Subcutaneous abdominal adipose tissue (tissue), 5 donors: Measurements from ENCODE around the gene PARD3B.

Experiments
- H3K27ac ChIP-seq: one replicate; pipeline ENCODE4 v1.7.0; 2013; ENCODE audit warnings: low read depth, mild to moderate bottlenecking, inconsistent platforms, low read length, moderate library complexity
- H3K27me3 ChIP-seq, 5 donors: one replicate each; pipeline ENCODE4 v1.7.0; 2013; ENCODE audit warnings: low read length in 5 of 5, inconsistent platforms in 1 of 5; ENCODE audit not compliant: control insufficient read depth in 5 of 5, insufficient read depth in 4 of 5
- H3K36me3 ChIP-seq, 5 donors: one replicate each; pipeline ENCODE4 v1.7.0; 2013; ENCODE audit warnings: low read length in 5 of 5; ENCODE audit not compliant: control insufficient read depth in 5 of 5, insufficient read depth in 5 of 5
- H3K4me1 ChIP-seq, 5 donors: one replicate each; pipeline ENCODE4 v1.7.0; 2013; ENCODE audit warnings: low read length in 5 of 5, mild to moderate bottlenecking in 3 of 5, moderate library complexity in 1 of 5; ENCODE audit not compliant: control insufficient read depth in 5 of 5, insufficient read depth in 5 of 5
- H3K4me3 ChIP-seq, 5 donors: one replicate each; pipeline ENCODE4 v1.7.0; 2013; ENCODE audit warnings: low read length in 5 of 5, low read depth in 1 of 5
- H3K9ac ChIP-seq, 5 donors: one replicate each; pipeline ENCODE4 v1.7.0; 2013; ENCODE audit warnings: low read length in 5 of 5, mild to moderate bottlenecking in 4 of 5, moderate library complexity in 3 of 5
- H3K9me3 ChIP-seq, 5 donors: one replicate each; pipeline ENCODE4 v1.7.0; 2013; ENCODE audit warnings: low read length in 5 of 5; ENCODE audit not compliant: control insufficient read depth in 5 of 5
- donor health status: healthy.
- donor health status: healthy.
- donor health status: healthy.
- donor health status: healthy.
- donor health status: healthy.

The PARD3B gene

GRCh38 chr2:205288686-205289085 is 743.4 kb downstream of the PARD3B start:
- H3K9me3 ChIP-seq, result no peaks in the 10 kb centered on the region

GRCh38 chr2:205290299-205290698 is 745.0 kb downstream of the PARD3B start:
- no peak overlapping the region for H3K9ac ChIP-seq
- no peak overlapping the region for H3K27ac ChIP-seq
- no peaks in the 10 kb centered on the region for H3K4me1 ChIP-seq
- no peaks in the 10 kb centered on the region for H3K36me3 ChIP-seq
- H3K9me3 ChIP-seq, result no peaks in the 10 kb centered on the region
- H3K4me3 ChIP-seq, result no peak overlapping the region
- H3K27me3 ChIP-seq, result no peaks in the 10 kb centered on the region

More at GRCh38 chr2:205288686-205289085, 743.4 kb downstream of the PARD3B start:
- Histone ChIP-seq H3K27me3 (no peaks in the 10 kb centered on the region), H3K27ac (no peak overlapping the region), H3K36me3 (no peaks in the 10 kb centered on the region), H3K9ac (no peak overlapping the region), H3K4me1 (no peaks in the 10 kb centered on the region), H3K4me3 (no peak overlapping the region)

DNA sequence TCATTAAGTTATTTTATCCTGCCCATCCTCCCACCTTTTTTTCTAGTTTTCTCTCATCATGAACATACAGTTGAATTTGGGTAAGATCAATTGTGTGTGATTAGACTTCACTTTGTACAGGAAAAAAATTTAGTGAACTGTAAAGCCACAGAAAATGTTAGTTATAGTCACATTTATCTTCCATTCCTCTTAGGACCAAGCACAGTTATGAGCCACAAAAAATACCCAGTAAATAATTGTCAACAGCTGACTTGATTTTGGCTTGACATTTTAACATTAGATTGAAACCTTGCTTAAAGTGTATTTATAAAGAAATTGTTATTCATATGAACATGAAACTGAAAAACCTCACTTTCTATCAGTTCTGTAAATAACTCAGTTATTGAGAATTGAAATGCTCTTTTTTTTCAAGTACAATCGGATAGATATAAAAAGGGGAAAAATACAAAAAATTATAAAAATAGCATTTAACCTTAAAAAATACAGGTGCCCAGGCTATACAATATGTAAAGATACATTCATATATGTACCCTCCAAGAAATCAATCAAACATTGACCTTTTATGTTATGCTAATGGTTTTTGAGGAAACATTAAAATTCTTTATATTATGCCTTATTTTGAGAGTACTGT is 747.5 kb downstream of the PARD3B start:
- Histone ChIP-seq H3K27ac (no peak overlapping the region), H3K27me3 (no peaks in the 10 kb centered on the region), H3K4me1 (no peaks in the 10 kb centered on the region), H3K9me3 (no peaks in the 10 kb centered on the region), H3K9ac (no peak overlapping the region), H3K36me3 (no peaks in the 10 kb centered on the region), H3K4me3 (no peak overlapping the region)

DNA sequence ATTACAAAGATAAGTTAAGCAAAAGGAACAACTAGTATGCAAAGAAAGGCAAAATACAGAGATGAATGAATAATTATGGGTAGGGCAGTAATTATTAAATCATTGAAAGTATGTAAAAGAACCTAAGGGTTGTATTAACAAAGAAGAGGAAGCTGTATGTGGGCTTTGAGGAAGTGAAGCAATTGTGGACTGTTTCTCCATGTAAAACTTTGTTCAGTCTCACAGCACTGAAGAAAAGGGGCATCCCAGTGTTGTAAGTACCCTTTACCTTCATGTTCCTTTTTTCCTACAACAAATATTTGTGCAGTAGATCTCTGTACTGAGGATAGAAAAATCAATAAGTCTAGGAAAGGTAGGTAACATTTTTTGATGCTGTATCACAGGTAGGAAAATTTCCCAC is 748.3 kb downstream of the PARD3B start:
- no peak overlapping the region for H3K4me3 ChIP-seq
- no peak overlapping the region for H3K9ac ChIP-seq
- H3K9me3 ChIP-seq, result no peaks in the 10 kb centered on the region
- H3K36me3 ChIP-seq, result no peaks in the 10 kb centered on the region
- H3K4me1 ChIP-seq, result no peaks in the 10 kb centered on the region
- H3K27me3 ChIP-seq, result no peaks in the 10 kb centered on the region
- no peak overlapping the region for H3K27ac ChIP-seq

DNA sequence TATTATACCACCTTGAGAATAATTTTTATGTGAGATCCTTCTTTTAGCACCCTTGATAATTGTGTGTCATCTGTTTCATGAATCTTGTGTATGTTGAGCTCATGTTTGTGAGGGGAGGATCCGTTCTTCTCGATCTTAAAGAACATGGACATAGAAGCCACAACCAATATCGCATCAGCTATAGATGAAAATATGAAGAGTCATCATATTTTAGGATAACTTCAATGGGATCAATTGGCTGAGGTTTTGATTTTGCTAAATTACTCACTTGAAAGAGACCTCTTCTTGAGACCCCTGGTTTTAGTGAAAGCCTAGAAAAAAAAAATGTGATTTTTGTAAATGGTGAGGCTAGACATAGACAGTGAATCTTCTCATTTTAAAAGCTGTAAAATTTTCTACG is 751.7 kb downstream of the PARD3B start:
- no peaks in the 10 kb centered on the region for H3K27me3 ChIP-seq
- H3K9me3 ChIP-seq, result no peaks in the 10 kb centered on the region
- no peak overlapping the region for H3K9ac ChIP-seq
- no peak overlapping the region for H3K27ac ChIP-seq
- no peaks in the 10 kb centered on the region for H3K4me1 ChIP-seq
- H3K4me3 ChIP-seq, result no peak overlapping the region
- H3K36me3 ChIP-seq, result peaks cover 0 to 3% (median 0%) of the 10 kb centered on the region in 5 donors

DNA sequence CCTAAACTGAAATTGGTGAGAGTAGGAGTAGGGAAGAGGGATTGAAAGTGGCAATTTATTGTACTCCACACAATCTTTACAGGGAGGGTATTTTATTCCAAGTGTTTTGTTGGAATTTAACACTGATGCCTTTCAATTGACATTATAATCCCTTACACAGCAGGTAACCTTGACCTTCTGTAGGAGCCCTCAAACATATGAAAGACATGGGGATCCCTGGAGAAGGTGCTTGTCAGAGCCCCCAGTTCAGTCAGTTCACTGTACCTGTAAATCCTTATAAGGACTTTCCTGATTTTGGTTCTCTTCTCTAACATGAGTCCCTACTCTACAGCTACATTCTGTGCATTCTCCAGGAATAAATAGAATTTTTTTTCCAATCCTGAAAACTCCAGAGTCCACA is 752.1 kb downstream of the PARD3B start:
- H3K9me3 ChIP-seq, result no peaks in the 10 kb centered on the region
- H3K4me1 ChIP-seq, result no peaks in the 10 kb centered on the region
- no peak overlapping the region for H3K9ac ChIP-seq
- no peaks in the 10 kb centered on the region for H3K27me3 ChIP-seq
- no peak overlapping the region for H3K4me3 ChIP-seq
- H3K27ac ChIP-seq, result no peak overlapping the region
- peaks cover 0 to 5% (median 2%) of the 10 kb centered on the region in 5 donors for H3K36me3 ChIP-seq

GRCh38 chr2:205297846-205298245 is 752.6 kb downstream of the PARD3B start:
- Histone ChIP-seq H3K4me3 (no peak overlapping the region), H3K4me1 (no peaks in the 10 kb centered on the region)

GRCh38 chr2:205311201-205311600 is 765.9 kb downstream of the PARD3B start:
- Histone ChIP-seq H3K9ac (no peak overlapping the region), H3K9me3 (no peaks in the 10 kb centered on the region), H3K27me3 (no peaks in the 10 kb centered on the region), H3K4me1 (peaks cover 0 to 10% (median 0%) of the 10 kb centered on the region in 5 donors), H3K36me3 (no peaks in the 10 kb centered on the region), H3K27ac (no peak overlapping the region), H3K4me3 (no peak overlapping the region)

More at GRCh38 chr2:205297846-205298245, 752.6 kb downstream of the PARD3B start:
- Histone ChIP-seq H3K36me3 (peaks cover 0 to 9% (median 5%) of the 10 kb centered on the region in 5 donors), H3K9me3 (no peaks in the 10 kb centered on the region), H3K27ac (no peak overlapping the region), H3K27me3 (no peaks in the 10 kb centered on the region), H3K9ac (no peak overlapping the region)

DNA sequence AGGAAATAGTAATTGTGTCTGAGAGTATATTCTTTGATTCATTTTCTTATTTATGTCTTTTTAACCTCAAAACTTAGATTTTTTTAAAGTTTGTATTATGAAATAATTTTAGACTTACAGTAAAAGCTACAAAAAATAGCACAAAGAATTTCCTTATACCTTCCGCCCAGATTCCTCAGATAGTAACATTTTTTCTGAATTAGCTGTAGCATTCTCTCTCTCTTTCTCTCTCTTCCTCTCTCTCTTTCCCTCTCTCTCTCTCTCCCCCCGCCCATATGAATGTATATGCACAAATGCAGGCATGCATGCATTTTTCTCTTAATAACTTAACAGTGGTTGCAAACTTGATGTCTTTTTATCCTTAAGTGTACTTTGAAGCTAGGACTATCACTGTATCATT is 776.0 kb downstream of the PARD3B start:
- H3K9me3 ChIP-seq, result no peaks in the 10 kb centered on the region
- no peak overlapping the region for H3K4me3 ChIP-seq
- no peak overlapping the region for H3K27ac ChIP-seq
- no peaks in the 10 kb centered on the region for H3K27me3 ChIP-seq
- no peaks in the 10 kb centered on the region for H3K36me3 ChIP-seq
- H3K4me1 ChIP-seq, result peaks cover 0 to 4% (median 0%) of the 10 kb centered on the region in 5 donors
- H3K9ac ChIP-seq, result no peak overlapping the region

- H3K4me1 ChIP-seq, result peaks cover 0 to 4% (median 0%) of the 10 kb centered on the region in 5 donors
- no peaks in the 10 kb centered on the region for H3K36me3 ChIP-seq
- no peak overlapping the region for H3K27ac ChIP-seq
- H3K4me3 ChIP-seq, result no peak overlapping the region
- no peaks in the 10 kb centered on the region for H3K27me3 ChIP-seq
- no peaks in the 10 kb centered on the region for H3K9me3 ChIP-seq
- no peak overlapping the region for H3K9ac ChIP-seq
Observed at GRCh38 chr2:205323929-205324328, 778.7 kb downstream of the PARD3B start.
